Measurements from ENCODE around the gene CLPTM1L. TPM values are rescaled to one million over a fixed set of nuclear protein-coding genes. Genes with fewer than 3 reads are reported as not detected.

CLPTM1L gene
- total RNA-seq, 4 donors from 2014 or later, result 92.3 to 132 (median 108) TPM

DNA sequence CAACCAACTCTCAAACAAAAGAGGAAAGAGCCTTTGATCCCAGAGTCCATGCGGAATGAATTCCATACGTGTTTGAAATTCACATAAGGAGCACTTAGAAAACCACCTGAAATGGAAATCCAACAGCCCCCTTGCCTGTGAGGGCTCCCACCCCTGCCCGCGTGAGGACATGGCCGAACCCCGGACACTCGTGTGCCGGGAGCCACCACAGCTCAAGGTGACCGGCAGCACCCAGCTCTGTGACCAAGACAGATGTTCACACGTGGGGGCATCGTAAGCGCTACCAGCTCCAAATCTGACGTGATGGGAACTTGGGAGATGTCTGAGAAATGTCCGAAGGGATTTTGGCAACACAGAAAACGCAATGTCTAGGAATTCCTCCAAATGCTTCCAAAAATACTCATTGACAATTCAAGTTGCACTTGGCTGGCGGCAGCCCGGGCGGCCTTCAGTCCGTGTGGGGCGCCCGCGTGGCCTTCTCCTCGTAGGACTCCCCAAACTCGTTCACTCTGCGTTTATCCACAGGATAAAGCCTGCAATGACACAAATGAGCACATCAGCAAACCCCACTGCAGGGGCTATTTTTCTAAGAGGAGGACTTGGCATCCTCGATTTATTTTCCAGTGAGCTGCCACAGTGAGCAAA lies 26.9 kb downstream of the CLPTM1L start:
- TF ChIP-seq, protein P1, sequence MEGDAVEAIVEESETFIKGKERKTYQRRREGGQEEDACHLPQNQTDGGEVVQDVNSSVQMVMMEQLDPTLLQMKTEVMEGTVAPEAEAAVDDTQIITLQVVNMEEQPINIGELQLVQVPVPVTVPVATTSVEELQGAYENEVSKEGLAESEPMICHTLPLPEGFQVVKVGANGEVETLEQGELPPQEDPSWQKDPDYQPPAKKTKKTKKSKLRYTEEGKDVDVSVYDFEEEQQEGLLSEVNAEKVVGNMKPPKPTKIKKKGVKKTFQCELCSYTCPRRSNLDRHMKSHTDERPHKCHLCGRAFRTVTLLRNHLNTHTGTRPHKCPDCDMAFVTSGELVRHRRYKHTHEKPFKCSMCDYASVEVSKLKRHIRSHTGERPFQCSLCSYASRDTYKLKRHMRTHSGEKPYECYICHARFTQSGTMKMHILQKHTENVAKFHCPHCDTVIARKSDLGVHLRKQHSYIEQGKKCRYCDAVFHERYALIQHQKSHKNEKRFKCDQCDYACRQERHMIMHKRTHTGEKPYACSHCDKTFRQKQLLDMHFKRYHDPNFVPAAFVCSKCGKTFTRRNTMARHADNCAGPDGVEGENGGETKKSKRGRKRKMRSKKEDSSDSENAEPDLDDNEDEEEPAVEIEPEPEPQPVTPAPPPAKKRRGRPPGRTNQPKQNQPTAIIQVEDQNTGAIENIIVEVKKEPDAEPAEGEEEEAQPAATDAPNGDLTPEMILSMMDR (IDR thresholded peaks at IDR 0.05; ENCODE audit: low read depth), result no peak

DNA sequence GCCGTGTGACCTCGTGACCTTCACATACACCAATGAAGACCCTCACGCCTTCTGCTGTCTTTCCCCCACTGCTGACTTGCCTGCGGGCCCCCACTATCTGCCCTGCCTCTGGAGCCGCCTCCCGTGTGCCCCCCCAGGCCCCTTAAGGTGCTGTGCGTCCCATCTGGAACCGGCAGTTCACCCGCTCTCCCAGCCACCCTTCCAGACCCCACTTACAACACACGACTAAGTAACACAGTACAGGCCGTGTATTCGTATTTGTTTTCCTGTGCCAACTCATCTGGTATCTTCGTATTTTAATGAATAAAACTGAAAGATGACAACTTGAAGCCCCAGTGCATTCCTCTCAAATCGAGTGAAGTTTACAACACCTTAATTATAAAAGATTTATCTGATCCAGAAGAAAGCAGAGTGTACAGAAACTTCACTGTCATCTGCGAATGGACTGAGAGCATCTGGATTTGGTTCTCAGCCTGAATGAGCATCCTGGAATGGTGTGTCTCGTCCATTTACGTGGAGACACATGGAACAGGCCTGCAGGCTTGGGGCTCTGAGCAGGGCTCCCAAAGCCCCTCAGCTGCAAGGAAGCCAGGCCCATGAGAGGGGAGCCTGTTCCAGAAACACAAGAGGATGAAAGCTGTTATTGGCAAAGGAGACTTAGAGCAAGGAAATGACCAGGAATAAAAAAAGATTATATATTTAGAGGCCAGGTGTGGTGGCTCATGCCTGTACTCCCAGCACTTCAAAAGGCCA lies 28.1 kb downstream of the CLPTM1L start:
- TF ChIP-seq, protein P1 (IDR thresholded peaks at IDR 0.05; ENCODE audit: low read depth), result no peak

DNA sequence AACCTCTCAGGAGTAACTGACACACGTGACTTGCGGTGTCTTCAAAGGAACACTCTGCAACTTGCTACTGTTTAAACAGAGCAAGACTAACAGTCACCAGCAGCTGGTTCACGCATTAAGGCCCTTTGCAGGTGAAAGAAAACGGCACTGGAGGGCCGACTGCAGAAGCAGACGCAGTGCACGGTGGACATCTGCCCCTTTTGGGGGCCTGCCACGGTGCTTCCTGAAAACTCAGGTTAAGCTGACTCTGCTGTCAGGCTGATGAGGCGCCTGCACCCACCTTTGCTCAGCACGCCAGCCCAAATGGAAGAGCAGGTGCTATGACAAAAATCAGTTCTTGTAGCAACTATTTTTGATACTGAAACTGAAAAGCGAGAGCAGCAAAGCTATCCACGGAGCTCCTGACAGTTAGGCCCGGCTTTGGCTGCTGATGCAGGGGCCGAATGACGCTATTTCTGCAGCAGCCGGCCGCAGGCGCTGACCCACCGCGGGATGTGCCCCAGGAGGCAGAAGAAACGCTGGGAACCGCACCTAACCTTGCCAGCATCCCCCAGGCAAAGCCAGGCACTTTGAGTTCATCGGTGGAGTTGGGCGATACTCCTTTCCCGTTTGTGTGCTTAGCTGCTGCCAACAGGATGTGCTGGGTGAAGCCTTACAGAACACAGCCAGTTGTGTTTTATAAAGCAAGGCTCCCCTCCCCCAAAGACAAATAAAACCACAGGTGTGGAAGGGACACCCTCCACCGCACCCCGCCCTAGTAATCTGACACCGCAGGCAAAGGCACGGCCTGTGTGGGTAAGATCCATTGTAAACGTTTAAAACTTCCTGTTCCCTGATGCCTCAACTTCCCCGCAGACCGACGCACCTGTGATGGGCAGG lies 29.0 kb downstream of the CLPTM1L start:
- TF ChIP-seq, protein P1 (IDR thresholded peaks at IDR 0.05; ENCODE audit: low read depth), result no peak

DNA sequence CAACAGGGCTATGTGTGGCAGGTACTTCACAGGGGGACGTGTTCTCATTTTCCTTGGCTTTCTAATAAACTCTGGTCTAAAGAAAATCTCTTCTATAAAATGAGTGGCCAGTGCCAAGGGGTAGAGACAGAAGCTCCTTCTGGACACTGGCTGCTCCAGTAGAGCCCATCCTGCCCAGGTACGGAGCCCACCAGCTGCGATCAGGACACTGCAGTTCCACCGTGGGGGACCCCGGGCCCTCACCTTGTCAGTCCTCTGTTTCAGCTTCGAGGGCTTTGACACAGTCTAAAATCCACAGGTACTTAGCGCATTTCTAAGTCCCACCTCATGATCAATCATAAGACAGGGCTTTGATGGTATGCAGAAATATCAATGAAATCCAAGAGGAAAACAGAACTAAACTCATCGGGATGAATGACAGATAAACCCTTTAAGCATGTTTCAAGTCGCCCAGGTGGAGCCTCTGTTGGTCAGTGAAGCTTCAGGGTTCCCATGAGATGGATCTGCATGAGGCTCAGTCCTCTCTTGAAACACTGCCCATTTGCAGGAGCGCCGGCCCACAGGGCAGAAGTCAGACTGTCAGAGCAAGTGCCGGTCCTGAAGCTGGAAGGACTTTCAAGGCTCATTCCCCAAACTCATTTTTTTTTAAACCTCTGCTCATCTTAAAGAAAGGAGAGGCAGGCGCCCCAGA lies 29.7 kb downstream of the CLPTM1L start:
- TF ChIP-seq, protein P1 (IDR thresholded peaks at IDR 0.05; ENCODE audit: low read depth), result no peak

DNA sequence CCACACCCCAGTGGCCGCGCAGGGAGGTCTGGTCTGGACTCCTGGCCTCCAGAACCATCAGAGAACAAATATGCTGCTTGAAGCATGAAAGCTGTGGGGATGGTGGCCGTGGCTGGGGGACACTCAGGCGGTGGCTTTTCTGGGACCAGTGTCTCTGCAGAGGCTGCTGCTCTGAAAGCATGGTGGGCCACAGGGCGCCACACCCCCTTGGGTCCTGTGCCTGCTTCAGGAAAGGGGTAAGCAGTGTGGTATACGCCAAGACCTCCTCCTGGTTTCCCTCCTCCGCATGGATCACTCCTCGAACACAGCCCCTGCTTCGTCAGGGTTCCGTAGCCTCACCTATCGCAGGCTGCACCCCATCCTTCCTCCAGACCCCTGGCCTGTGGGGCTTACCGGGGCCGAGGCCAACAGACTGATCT lies 30.3 kb downstream of the CLPTM1L start:
- TF ChIP-seq, protein P1 (IDR thresholded peaks at IDR 0.05; ENCODE audit: low read depth), result no peak

DNA sequence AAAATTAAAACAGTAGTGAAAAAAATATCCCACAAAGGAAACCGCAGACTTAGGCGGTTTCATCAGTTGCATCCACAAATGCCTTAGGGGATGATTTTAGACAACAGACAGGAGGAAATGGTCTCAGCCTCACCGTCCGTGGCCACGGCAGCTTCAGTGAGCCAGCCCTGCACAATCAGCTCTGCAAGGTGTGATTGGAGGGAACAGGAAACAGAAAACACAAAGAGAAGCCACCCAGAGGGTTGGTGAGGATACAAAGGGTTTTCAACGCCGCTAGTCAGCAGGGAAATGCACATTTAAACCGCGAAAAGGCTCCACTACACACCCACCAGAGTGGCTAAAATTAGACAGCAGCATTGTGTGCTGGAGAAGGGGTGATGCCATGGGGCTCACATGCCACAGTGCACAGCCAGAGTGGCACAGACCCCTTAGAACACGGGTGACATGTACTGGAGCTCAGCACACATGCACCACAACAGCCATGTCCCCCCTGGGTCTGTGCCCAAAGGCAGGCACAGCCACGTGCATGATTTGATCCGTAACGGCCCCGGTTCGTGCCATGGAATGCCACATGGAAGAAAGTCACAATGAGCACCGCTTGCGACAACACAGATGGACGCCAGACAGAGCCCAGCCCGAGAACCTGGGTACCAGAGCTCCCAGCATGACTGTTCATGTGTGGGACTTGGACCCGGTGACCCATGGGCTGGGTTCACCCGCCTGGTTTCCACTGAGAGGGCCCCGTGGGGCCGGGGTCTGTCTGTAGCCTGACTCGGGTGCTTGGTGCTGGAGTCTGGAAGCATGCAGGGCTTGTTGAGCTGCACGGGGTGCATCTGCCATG lies 31.7 kb downstream of the CLPTM1L start:
- TF ChIP-seq, protein P1 (IDR thresholded peaks at IDR 0.05; ENCODE audit: low read depth), result no peak
